ENCODE data around the gene INF2.

The INF2 gene

GRCh38 chr14:104685998-104686610, 3.3 kb upstream of the INF2 start:
- TF ChIP-seq SPI1 (IDR thresholded peaks at IDR 0.05; ENCODE audit: borderline replicate concordance, low read depth), result no peak
- TF ChIP-seq REST (IDR thresholded peaks at IDR 0.05; ENCODE audit: insufficient replicate concordance, low read depth), result no peak
- TF ChIP-seq CTCF (IDR thresholded peaks at IDR 0.05; ENCODE audit: insufficient read depth, low read length), result no peak
- no peak for TF ChIP-seq GABPA (IDR thresholded peaks at IDR 0.05; ENCODE audit: low read depth)
- no peak for TF ChIP-seq POLR2AphosphoS5 (IDR thresholded peaks at IDR 0.05; ENCODE audit: low read depth)
- Histone ChIP-seq H3K27ac (replicated peaks) (no peak overlapping the region), H3K27me3 (ENCODE audit: insufficient read depth, poor library complexity, severe bottlenecking) (peaks cover 6% of the 10 kb centered on the region), H3K4me3 (replicated peaks; ENCODE audit: insufficient read depth, low read length) (no peak overlapping the region)
- DNase-seq (ENCODE audit: low read depth in 1 of 2, low spot score in 1 of 2), result no peak

- H3K4me3 ChIP-seq (replicated peaks; ENCODE audit: insufficient read depth, low read length), result no peak overlapping the region
- H3K27ac ChIP-seq (replicated peaks), result no peak overlapping the region
- peaks cover 6% of the 10 kb centered on the region for H3K27me3 ChIP-seq (ENCODE audit: insufficient read depth, poor library complexity, severe bottlenecking)
- TF ChIP-seq CTCF (IDR thresholded peaks at IDR 0.05; ENCODE audit: insufficient read depth, low read length), result no peak
- TF ChIP-seq SPI1 (IDR thresholded peaks at IDR 0.05; ENCODE audit: borderline replicate concordance, low read depth), result no peak
- no peak for TF ChIP-seq GABPA (IDR thresholded peaks at IDR 0.05; ENCODE audit: low read depth)
- no peak for TF ChIP-seq POLR2AphosphoS5 (IDR thresholded peaks at IDR 0.05; ENCODE audit: low read depth)
- TF ChIP-seq REST (IDR thresholded peaks at IDR 0.05; ENCODE audit: insufficient replicate concordance, low read depth), result no peak
- no peak for DNase-seq (ENCODE audit: low read depth in 1 of 2, low spot score in 1 of 2)
Observed at GRCh38 chr14:104686624-104687517, 2.5 kb upstream of the INF2 start.

GRCh38 chr14:104687601-104688504, 1.6 kb upstream of the INF2 start:
- TF ChIP-seq POLR2AphosphoS5 (IDR thresholded peaks at IDR 0.05; ENCODE audit: low read depth) (no peak), CTCF (IDR thresholded peaks at IDR 0.05; ENCODE audit: insufficient read depth, low read length) (no peak), REST (IDR thresholded peaks at IDR 0.05; ENCODE audit: insufficient replicate concordance, low read depth) (no peak), SPI1 (IDR thresholded peaks at IDR 0.05; ENCODE audit: borderline replicate concordance, low read depth) (no peak), GABPA (IDR thresholded peaks at IDR 0.05; ENCODE audit: low read depth) (no peak)
- H3K27me3 ChIP-seq (ENCODE audit: insufficient read depth, poor library complexity, severe bottlenecking), result peaks cover 6% of the 10 kb centered on the region
- no peak overlapping the region for H3K4me3 ChIP-seq (replicated peaks; ENCODE audit: insufficient read depth, low read length)
- H3K27ac ChIP-seq (replicated peaks), result no peak overlapping the region
- DNase-seq (ENCODE audit: low read depth in 1 of 2, low spot score in 1 of 2), result no peak
